ENCODE measurements around the gene USP6NL. TPM values are rescaled to one million over a fixed set of nuclear protein-coding genes. Genes with fewer than 3 reads are reported as not detected.

USP6NL gene
- total RNA-seq, 1 donor from 2014 or later, result 7.9 TPM

- no peak for DNase-seq
- Histone ChIP-seq H3K36me3 (peaks cover 4% of the 10 kb centered on the region), H3K9me3 (replicated peaks) (no peaks in the 10 kb centered on the region), H3K4me1 (no peaks in the 10 kb centered on the region), H3K4me3 (no peak overlapping the region), H3K27ac (replicated peaks) (no peak overlapping the region), H3K27me3 (ENCODE audit: low read depth) (peaks cover 11% of the 10 kb centered on the region)
- TF ChIP-seq, protein P1, sequence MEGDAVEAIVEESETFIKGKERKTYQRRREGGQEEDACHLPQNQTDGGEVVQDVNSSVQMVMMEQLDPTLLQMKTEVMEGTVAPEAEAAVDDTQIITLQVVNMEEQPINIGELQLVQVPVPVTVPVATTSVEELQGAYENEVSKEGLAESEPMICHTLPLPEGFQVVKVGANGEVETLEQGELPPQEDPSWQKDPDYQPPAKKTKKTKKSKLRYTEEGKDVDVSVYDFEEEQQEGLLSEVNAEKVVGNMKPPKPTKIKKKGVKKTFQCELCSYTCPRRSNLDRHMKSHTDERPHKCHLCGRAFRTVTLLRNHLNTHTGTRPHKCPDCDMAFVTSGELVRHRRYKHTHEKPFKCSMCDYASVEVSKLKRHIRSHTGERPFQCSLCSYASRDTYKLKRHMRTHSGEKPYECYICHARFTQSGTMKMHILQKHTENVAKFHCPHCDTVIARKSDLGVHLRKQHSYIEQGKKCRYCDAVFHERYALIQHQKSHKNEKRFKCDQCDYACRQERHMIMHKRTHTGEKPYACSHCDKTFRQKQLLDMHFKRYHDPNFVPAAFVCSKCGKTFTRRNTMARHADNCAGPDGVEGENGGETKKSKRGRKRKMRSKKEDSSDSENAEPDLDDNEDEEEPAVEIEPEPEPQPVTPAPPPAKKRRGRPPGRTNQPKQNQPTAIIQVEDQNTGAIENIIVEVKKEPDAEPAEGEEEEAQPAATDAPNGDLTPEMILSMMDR (IDR thresholded peaks at IDR 0.05; ENCODE audit: borderline replicate concordance), result no peak
- intact Hi-C loops (cut with micrococcal nuclease), result no loop called here
Observed at GRCh38 chr10:11454160-11454559, 157.3 kb downstream of the USP6NL start.

- peaks cover 4% of the 10 kb centered on the region for H3K36me3 ChIP-seq
Observed at GRCh38 chr10:11451640-11452260, 159.7 kb downstream of the USP6NL start.

GRCh38 chr10:11450427-11450826 lies 161.0 kb downstream of the USP6NL start:
- H3K27ac ChIP-seq (replicated peaks), result no peak overlapping the region
- H3K36me3 ChIP-seq, result no peaks in the 10 kb centered on the region
- no peak for DNase-seq
- TF ChIP-seq, protein P1 (IDR thresholded peaks at IDR 0.05; ENCODE audit: borderline replicate concordance), result no peak
- H3K4me1 ChIP-seq, result no peaks in the 10 kb centered on the region
- H3K9me3 ChIP-seq (replicated peaks), result no peaks in the 10 kb centered on the region
- no peak overlapping the region for H3K4me3 ChIP-seq
- intact Hi-C loops (cut with micrococcal nuclease), result no loop called here
- H3K27me3 ChIP-seq (ENCODE audit: low read depth), result peaks cover 45% of the 10 kb centered on the region

More at GRCh38 chr10:11451640-11452260, 159.7 kb downstream of the USP6NL start:
- TF ChIP-seq, protein P1 (IDR thresholded peaks at IDR 0.05; ENCODE audit: borderline replicate concordance), result no peak
- H3K4me1 ChIP-seq, result no peaks in the 10 kb centered on the region
- DNase-seq, result no peak
- no peak overlapping the region for H3K4me3 ChIP-seq
- no peaks in the 10 kb centered on the region for H3K9me3 ChIP-seq (replicated peaks)
- no peak overlapping the region for H3K27ac ChIP-seq (replicated peaks)
- H3K27me3 ChIP-seq (ENCODE audit: low read depth), result peaks cover 35% of the 10 kb centered on the region
- intact Hi-C loops (cut with micrococcal nuclease), result no loop called here

DNA sequence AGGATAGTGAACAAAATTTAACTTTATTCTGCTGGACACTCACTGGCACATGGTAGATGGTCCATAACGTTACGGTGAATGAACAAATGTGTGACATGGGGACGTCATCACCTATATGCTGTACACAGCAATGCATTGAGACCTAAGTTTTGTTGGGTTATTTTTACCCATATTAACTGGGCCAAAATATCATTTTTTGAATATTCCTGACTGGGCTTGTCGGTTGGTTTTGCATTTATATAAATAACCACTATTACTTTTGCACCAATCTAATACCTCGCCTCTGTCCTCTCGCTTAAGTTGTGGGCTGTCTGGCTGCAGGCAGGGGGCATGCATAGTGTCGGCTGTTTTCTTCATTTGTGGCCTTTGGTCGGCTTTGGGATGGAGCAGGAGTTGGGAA lies 161.7 kb downstream of the USP6NL start:
- Histone ChIP-seq H3K27me3 (ENCODE audit: low read depth) (peaks cover 47% of the 10 kb centered on the region), H3K27ac (replicated peaks) (no peak overlapping the region), H3K4me3 (no peak overlapping the region), H3K9me3 (replicated peaks) (no peaks in the 10 kb centered on the region), H3K4me1 (no peaks in the 10 kb centered on the region), H3K36me3 (no peaks in the 10 kb centered on the region)
- intact Hi-C loops (cut with micrococcal nuclease), result no loop called here
- no peak for DNase-seq
- TF ChIP-seq, protein P1 (IDR thresholded peaks at IDR 0.05; ENCODE audit: borderline replicate concordance), result no peak

- TF ChIP-seq, protein P1 (IDR thresholded peaks at IDR 0.05; ENCODE audit: borderline replicate concordance), result no peak
- DNase-seq, result no peak
- no peaks in the 10 kb centered on the region for H3K4me1 ChIP-seq
- no peak overlapping the region for H3K27ac ChIP-seq (replicated peaks)
- H3K36me3 ChIP-seq, result no peaks in the 10 kb centered on the region
- H3K9me3 ChIP-seq (replicated peaks), result no peaks in the 10 kb centered on the region
- H3K27me3 ChIP-seq (ENCODE audit: low read depth), result peaks cover 47% of the 10 kb centered on the region
- intact Hi-C loops (cut with micrococcal nuclease), result no loop called here
- no peak overlapping the region for H3K4me3 ChIP-seq
Observed at GRCh38 chr10:11448545-11449244, 162.8 kb downstream of the USP6NL start.
